ENCODE measurements around the gene CPXM1. TPM values are rescaled to one million over a fixed set of nuclear protein-coding genes. Genes with fewer than 3 reads are reported as not detected.
"Not testable (repeated sequence)": the region's sequence is repeated elsewhere in the genome, so short reads cannot be mapped to it uniquely, and the experiment has no call there.

The CPXM1 gene
- total RNA-seq, 1 donor from 2014 or later: 1.5 TPM

DNA sequence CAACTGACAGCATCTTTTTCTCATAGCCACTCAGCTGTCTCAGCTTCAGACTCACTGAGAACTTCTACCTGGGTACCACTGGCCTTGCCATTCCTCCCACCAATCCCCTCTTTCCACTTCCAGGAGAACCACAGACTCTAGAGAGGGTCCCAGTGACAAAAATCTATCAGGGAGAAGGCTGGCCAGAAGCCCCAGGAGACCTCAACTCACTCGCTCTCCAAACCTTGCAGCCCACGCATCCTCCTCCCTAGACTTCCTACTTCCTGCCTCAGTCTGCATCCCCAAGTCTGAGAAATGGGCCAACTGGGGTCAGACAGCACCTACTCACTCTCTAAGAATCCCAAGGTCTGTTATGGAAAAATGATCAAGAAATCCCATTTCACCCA lies 16.9 kb upstream of the CPXM1 start:
- no peak overlapping the region for H3K27ac Mint-ChIP-seq
- intact Hi-C loops (cut with micrococcal nuclease): no loop called here
- H3K4me3 Mint-ChIP-seq (ENCODE audit: low read depth): no peak overlapping the region
- no peaks in the 10 kb centered on the region for H3K36me3 Mint-ChIP-seq (ENCODE audit: low read depth)
- peaks cover 53% of the 10 kb centered on the region for H3K27me3 Mint-ChIP-seq (ENCODE audit: low read depth)
- no peak for DNase-seq (ENCODE audit: low spot score)
- peaks cover 7% of the 10 kb centered on the region for H3K9me3 Mint-ChIP-seq
- H3K4me1 Mint-ChIP-seq (ENCODE audit: low read depth): peaks cover 7% of the 10 kb centered on the region

DNA sequence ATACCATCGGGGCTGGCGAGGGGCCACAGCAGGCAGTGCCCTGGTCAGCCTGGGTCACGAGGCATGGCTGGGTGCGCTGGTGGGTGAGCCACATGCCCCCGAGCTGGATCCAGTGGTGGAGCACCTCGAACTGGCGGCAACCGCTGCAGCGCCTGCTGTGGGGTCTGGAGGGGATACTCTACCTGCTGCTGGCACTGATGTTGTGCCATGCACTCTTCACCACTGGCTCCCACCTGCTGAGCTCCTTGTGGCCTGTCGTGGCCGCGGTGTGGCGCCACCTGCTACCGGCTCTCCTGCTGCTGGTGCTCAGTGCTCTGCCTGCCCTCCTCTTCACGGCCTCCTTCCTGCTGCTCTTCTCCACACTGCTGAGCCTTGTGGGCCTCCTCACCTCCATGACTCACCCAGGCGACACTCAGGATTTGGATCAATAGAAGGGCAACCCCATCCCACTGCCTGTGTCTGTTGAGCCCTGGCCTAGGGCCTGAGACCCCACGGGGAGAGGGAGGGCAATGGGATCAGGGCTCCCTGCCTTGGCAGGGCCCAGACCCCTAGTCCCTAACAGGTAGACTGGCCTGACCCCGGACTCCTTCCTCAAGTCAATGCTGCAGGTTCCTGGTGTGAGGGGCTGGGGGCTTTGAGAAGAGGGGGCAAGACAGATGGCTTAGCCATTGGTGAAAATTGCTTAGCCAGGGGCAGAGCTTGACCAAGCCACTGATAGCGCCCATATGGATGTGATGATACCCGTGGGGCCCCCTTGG lies 16.3 kb upstream of the CPXM1 start:
- no peaks in the 10 kb centered on the region for H3K36me3 Mint-ChIP-seq (ENCODE audit: low read depth)
- H3K4me3 Mint-ChIP-seq (ENCODE audit: low read depth): no peak overlapping the region
- peaks cover 6% of the 10 kb centered on the region for H3K4me1 Mint-ChIP-seq (ENCODE audit: low read depth)
- peaks cover 58% of the 10 kb centered on the region for H3K27me3 Mint-ChIP-seq (ENCODE audit: low read depth)
- intact Hi-C loops (cut with micrococcal nuclease): no loop called here
- H3K9me3 Mint-ChIP-seq: peaks cover 13% of the 10 kb centered on the region
- H3K27ac Mint-ChIP-seq: no peak overlapping the region
- no peak for DNase-seq (ENCODE audit: low spot score)

DNA sequence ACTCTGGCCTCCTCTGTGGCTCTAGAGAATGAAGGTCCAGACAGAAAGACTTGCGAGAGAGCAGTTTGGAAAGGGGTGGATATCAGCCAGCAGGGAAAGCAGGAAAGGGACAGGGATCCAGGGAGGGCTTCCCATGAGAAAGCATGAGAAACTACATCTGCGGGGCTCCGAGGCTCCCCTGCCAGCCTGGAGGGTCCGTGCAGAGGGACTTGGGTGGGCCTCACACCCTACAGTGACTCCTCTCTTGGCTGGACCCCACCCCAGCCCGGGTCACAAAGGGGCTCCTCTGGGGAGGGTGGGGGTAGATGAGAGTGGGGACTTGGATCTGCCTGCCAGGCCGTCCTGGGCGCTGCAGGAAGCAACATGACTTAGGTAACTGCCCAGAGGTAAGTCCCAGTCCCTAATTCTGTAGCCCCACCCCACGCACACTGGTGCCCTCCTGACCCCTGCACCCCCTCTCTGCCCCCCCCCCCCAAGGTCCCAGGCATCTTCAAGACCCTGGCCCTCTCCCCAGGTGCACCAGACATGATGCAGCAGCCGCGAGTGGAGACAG lies 15.7 kb upstream of the CPXM1 start, which contains the start of gene TMEM239:
TMEM239 (plus strand) TSS at position 335 of the 553 bp plus-strand sequence; CDS start at position 526, 191 bp downstream.
- peaks cover 13% of the 10 kb centered on the region for H3K9me3 Mint-ChIP-seq
- H3K27ac Mint-ChIP-seq: no peak within 1 kb of the TSS
- H3K36me3 Mint-ChIP-seq (ENCODE audit: low read depth): no peaks in the 10 kb centered on the region
- no peak within 1 kb of the TSS for H3K4me3 Mint-ChIP-seq (ENCODE audit: low read depth)
- peaks cover 60% of the 10 kb centered on the region for H3K27me3 Mint-ChIP-seq (ENCODE audit: low read depth)
- intact Hi-C loops (cut with micrococcal nuclease): no loop called here
- no peak for DNase-seq (ENCODE audit: low spot score)
- H3K4me1 Mint-ChIP-seq (ENCODE audit: low read depth): peaks cover 2% of the 10 kb centered on the region

DNA sequence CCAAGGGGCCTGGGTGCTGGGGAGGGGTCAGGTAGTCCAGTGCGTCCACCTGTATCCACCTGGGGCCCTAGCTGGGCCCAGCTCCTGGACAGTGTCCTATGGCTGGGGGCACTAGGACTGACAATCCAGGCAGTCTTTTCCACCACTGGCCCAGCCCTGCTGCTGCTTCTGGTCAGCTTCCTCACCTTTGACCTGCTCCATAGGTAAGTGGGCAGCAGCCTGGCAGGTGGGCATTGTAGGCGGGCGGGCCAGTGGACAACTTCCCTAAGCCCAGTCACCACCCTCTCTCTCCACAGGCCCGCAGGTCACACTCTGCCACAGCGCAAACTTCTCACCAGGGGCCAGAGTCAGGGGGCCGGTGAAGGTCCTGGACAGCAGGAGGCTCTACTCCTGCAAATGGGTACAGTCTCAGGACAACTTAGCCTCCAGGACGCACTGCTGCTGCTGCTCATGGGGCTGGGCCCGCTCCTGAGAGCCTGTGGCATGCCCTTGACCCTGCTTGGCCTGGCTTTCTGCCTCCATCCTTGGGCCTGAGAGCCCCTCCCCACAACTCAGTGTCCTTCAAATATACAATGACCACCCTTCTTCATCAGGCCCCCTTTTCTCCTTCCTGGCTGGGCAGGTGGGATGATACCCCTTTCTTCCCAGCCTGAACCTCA lies 14.9 kb upstream of the CPXM1 start:
- no peak for DNase-seq (ENCODE audit: low spot score)
- Mint-ChIP-seq H3K4me1 (ENCODE audit: low read depth) (peaks cover 2% of the 10 kb centered on the region), H3K9me3 (peaks cover 13% of the 10 kb centered on the region), H3K27me3 (ENCODE audit: low read depth) (peaks cover 62% of the 10 kb centered on the region), H3K4me3 (ENCODE audit: low read depth) (no peak overlapping the region), H3K27ac (no peak overlapping the region), H3K36me3 (ENCODE audit: low read depth) (no peaks in the 10 kb centered on the region)
- intact Hi-C loops (cut with micrococcal nuclease): no loop called here

DNA sequence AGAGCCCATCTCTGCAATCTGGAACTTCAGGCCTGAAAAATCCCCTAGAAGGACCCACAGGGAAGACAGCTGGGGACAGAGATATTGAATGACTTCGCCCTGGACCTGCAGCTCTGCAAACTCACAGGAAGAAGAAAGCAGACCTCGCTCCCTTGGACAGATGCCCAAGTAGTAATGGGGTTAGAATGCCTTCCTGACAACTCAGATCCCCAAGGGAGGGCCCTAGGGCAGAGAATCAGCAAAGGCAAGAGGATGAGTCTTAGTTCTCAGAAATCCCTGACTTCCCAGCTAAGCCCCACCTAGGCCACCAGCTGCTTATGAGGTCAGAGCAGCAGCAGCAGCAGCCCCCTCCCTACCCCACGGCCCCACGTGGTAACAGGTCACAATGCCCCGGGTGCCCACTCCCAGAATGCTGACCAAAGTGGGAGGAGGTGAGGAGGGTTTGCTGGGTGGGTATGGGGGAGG lies 14.2 kb upstream of the CPXM1 start, which contains the start of gene C20orf141:
C20orf141 (plus strand) TSS at position 401 of the 465 bp plus-strand sequence. CDS start 198 bp downstream, outside the sequence.
- DNase-seq (ENCODE audit: low spot score): no peak
- no peaks in the 10 kb centered on the region for H3K36me3 Mint-ChIP-seq (ENCODE audit: low read depth)
- H3K4me3 Mint-ChIP-seq (ENCODE audit: low read depth): no peak within 1 kb of the TSS
- H3K27ac Mint-ChIP-seq: no peak within 1 kb of the TSS
- intact Hi-C loops (cut with micrococcal nuclease): no loop called here
- peaks cover 2% of the 10 kb centered on the region for H3K4me1 Mint-ChIP-seq (ENCODE audit: low read depth)
- peaks cover 58% of the 10 kb centered on the region for H3K27me3 Mint-ChIP-seq (ENCODE audit: low read depth)
- peaks cover 13% of the 10 kb centered on the region for H3K9me3 Mint-ChIP-seq

DNA sequence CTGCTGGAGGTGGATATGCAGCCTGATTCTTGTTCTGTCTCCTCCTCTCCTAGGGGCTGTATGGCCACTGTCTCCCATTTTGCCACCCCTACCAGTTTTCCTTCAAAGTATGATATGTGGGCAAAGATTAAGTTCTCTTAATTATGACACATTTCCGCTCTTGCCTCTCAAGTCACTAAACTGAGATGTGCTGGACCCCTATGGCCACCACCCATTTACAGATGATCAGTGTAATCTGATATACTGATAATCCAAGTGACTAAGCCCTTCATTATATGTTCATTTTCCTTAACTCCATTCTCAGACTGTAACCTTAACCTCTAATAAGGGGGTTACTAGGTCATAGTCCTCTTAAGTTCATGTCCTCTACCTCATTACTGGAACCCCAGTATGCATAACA lies 13.6 kb upstream of the CPXM1 start:
- Mint-ChIP-seq H3K27ac (no peak overlapping the region), H3K4me3 (ENCODE audit: low read depth) (no peak overlapping the region), H3K27me3 (ENCODE audit: low read depth) (peaks cover 57% of the 10 kb centered on the region), H3K9me3 (peaks cover 13% of the 10 kb centered on the region), H3K4me1 (ENCODE audit: low read depth) (peaks cover 2% of the 10 kb centered on the region), H3K36me3 (ENCODE audit: low read depth) (no peaks in the 10 kb centered on the region)
- intact Hi-C loops (cut with micrococcal nuclease): no loop called here
- DNase-seq (ENCODE audit: low spot score): no peak

DNA sequence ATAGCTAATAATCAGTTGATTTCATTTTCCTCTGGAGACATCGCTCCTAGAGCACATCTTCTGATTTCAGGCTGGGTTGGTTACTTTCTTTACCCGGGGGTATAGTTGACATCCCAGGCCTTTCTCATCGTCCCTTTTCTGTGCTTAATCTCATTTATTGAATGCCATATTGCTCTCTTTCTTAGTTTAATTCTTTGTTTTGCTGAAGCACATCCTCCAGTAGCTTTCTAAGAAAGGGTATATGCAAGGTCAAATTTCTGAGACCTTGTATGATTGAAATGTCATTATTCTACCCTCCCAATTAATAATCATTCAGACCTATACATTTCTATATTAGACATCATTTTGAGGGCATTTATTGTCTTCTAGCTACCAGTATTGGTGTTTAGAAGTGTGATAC lies 11.8 kb upstream of the CPXM1 start:
- H3K36me3 Mint-ChIP-seq (ENCODE audit: low read depth): no peaks in the 10 kb centered on the region
- H3K4me3 Mint-ChIP-seq (ENCODE audit: low read depth): no peak overlapping the region
- intact Hi-C loops (cut with micrococcal nuclease): no loop called here
- DNase-seq (ENCODE audit: low spot score): no peak
- peaks cover 51% of the 10 kb centered on the region for H3K27me3 Mint-ChIP-seq (ENCODE audit: low read depth)
- H3K27ac Mint-ChIP-seq: no peak overlapping the region
- H3K9me3 Mint-ChIP-seq: peaks cover 13% of the 10 kb centered on the region
- H3K4me1 Mint-ChIP-seq (ENCODE audit: low read depth): no peaks in the 10 kb centered on the region

DNA sequence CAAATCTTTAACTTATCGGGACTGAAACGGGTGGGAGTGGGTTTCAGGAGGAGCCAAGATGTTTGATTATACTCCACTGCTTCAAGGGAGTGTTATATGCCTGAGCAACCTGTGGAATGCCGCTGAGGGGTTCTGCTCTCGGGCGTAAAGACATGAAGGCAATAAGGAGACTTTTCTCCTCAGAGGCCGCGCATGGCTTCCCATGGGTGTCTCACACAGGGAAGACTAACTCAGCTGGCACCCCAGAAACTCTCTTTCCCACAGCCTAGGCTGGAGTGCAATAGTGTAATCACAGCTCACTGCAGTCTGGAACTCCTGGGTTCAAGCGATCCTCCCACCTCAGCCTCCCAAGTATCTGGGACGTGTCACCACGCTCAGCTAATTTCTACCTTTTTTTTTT lies 9.3 kb upstream of the CPXM1 start:
- peaks cover 13% of the 10 kb centered on the region for H3K9me3 Mint-ChIP-seq
- H3K27ac Mint-ChIP-seq: no peak overlapping the region
- intact Hi-C loops (cut with micrococcal nuclease): no loop called here
- no peaks in the 10 kb centered on the region for H3K36me3 Mint-ChIP-seq (ENCODE audit: low read depth)
- H3K4me3 Mint-ChIP-seq (ENCODE audit: low read depth): no peak overlapping the region
- no peaks in the 10 kb centered on the region for H3K4me1 Mint-ChIP-seq (ENCODE audit: low read depth)
- no peak for DNase-seq (ENCODE audit: low spot score)
- H3K27me3 Mint-ChIP-seq (ENCODE audit: low read depth): peaks cover 65% of the 10 kb centered on the region

DNA sequence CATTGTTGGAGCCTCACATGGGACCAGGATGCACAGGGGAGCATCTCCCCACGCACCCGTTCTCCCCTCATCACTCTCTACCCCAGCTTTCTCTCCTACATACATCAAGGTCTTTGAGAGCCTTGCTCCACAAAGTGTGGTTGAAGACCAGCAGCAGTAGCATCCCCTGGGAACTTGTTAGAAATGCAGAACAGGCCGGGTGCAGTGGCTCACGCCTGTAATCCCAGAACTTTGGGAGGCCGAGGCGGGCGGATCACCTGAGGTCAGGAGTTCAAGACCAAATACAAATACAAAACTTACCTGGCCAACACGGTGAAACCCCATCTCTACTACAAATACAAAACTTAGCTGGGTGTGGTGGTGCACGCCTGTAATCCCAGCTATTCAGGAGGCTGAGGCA lies 7.5 kb upstream of the CPXM1 start:
- H3K36me3 Mint-ChIP-seq (ENCODE audit: low read depth); H3K4me1 Mint-ChIP-seq (ENCODE audit: low read depth); H3K9me3 Mint-ChIP-seq; H3K4me3 Mint-ChIP-seq (ENCODE audit: low read depth); H3K27ac Mint-ChIP-seq; DNase-seq (ENCODE audit: low spot score); intact Hi-C loops (cut with micrococcal nuclease): not testable (repeated sequence)
- H3K27me3 Mint-ChIP-seq (ENCODE audit: low read depth): peaks cover 61% of the 10 kb centered on the region

DNA sequence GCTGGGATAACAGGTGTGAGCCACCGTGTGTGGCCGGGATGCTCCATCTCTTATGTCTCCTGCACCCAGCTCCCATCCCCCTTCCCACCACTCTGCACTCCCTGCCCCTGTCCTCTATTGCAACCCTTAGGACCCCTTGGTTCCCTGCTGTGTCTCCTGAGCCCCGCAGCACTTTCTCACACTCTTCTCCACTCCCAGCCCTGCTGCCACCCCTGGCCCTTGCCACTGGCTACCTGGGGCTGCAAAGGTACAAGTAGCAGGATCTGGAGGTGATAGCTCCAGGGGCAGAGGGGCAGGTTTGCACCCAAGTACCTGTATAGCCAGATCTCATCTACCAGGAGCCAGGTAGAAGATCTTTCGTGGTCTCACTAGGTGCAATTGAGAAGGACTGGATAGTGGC lies 6.6 kb upstream of the CPXM1 start:
- intact Hi-C loops (cut with micrococcal nuclease): no loop called here
- Mint-ChIP-seq H3K27me3 (ENCODE audit: low read depth) (peaks cover 61% of the 10 kb centered on the region), H3K9me3 (peaks cover 2% of the 10 kb centered on the region), H3K36me3 (ENCODE audit: low read depth) (no peaks in the 10 kb centered on the region), H3K4me1 (ENCODE audit: low read depth) (no peaks in the 10 kb centered on the region), H3K27ac (no peak overlapping the region), H3K4me3 (ENCODE audit: low read depth) (no peak overlapping the region)
- no peak for DNase-seq (ENCODE audit: low spot score)

DNA sequence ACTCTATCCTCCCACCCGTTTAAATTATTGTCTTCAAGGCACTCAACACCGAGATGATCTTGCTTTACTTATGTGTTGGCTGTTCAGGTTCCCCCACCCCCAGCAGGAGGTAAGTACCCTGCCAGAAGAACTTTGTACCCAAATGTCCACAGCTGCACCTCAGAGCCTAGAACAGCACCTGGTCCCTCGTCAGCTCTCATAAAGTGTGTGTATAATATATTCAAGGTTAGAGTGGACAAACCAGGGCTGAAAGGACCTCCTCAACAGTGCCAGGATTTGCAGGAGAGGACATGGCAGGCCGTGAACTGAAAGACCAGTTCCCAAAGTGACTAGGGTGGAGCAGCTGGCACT lies 5.9 kb upstream of the CPXM1 start:
- no peaks in the 10 kb centered on the region for H3K9me3 Mint-ChIP-seq
- peaks cover 3% of the 10 kb centered on the region for H3K4me1 Mint-ChIP-seq (ENCODE audit: low read depth)
- no peaks in the 10 kb centered on the region for H3K36me3 Mint-ChIP-seq (ENCODE audit: low read depth)
- no peak overlapping the region for H3K4me3 Mint-ChIP-seq (ENCODE audit: low read depth)
- peaks cover 58% of the 10 kb centered on the region for H3K27me3 Mint-ChIP-seq (ENCODE audit: low read depth)
- intact Hi-C loops (cut with micrococcal nuclease): no loop called here
- no peak overlapping the region for H3K27ac Mint-ChIP-seq
- DNase-seq (ENCODE audit: low spot score): no peak

DNA sequence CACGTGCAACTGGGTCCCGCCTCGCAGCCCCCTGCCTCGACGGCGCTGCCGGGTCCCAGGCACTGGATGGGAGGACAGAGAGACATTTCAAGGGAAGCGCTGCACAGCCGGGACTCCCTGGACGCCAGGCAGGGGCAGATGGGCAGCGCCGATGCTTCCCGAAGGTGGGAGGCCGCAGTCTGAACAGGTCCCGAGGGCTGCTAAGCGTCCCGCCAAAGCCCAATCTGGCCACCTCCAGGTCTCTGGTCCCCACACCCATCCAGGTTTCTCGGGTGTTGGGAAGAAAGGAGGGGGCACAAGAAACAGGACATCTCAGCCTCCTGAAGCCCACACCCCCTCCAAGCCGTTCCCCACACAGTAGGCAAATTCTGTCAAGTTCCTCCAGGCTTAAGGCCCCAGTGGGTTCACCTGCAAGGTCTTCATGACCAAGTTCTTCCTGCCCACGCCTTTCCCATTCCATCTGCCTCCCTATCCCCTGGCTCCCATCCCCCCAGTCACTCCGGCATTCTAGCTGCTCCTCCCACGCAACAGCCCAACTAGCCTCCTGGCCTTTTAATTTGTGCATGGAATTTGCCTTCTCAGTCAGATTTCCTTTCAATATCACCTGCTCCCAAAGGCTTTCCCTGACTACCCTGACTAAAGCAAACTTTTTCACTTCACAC lies 5.4 kb upstream of the CPXM1 start:
- Mint-ChIP-seq H3K27me3 (ENCODE audit: low read depth) (peaks cover 58% of the 10 kb centered on the region), H3K36me3 (ENCODE audit: low read depth) (no peaks in the 10 kb centered on the region), H3K9me3 (no peaks in the 10 kb centered on the region), H3K4me1 (ENCODE audit: low read depth) (peaks cover 7% of the 10 kb centered on the region), H3K27ac (no peak overlapping the region), H3K4me3 (ENCODE audit: low read depth) (no peak overlapping the region)
- DNase-seq (ENCODE audit: low spot score): no peak
- intact Hi-C loops (cut with micrococcal nuclease): no loop called here

Measured in activated T-helper 2 cell treated with anti-CD3 and anti-CD28 coated beads, Interferon-gamma antibody, Interleukin-2, Interleukin-4, amounts not matched to agents 10 μg/mL and 5 μg/mL and 100 μg/mL, durations not matched to agents 14 hours and 24 hours and 36 hours (primary cell).